IPS-18a (cell line): Measurements from ENCODE around the gene USP32.
A peak's percentile ranks its signal among the peaks of the same experiment; 100 is the strongest.
"Not testable (repeated sequence)": the region's sequence is repeated elsewhere in the genome, so short reads cannot be mapped to it uniquely, and the experiment has no call there.

ENCODE experiments used
- H3K27ac ChIP-seq: one replicate; pipeline ENCODE4 v1.5.1; 2013; ENCODE audit warnings: low read length
- H3K27me3 ChIP-seq: one replicate; pipeline ENCODE4 v1.6.1; 2013; ENCODE audit warnings: mild to moderate bottlenecking, low read length; ENCODE audit not compliant: control insufficient read depth, insufficient read depth
- H3K36me3 ChIP-seq: one replicate; pipeline ENCODE4 v1.6.1; 2013; ENCODE audit warnings: low read depth, low read length; ENCODE audit not compliant: control insufficient read depth
- H3K4me1 ChIP-seq: one replicate; pipeline ENCODE4 v1.6.1; 2013; ENCODE audit warnings: low read depth, low read length; ENCODE audit not compliant: control insufficient read depth
- H3K4me3 ChIP-seq: one replicate; pipeline ENCODE4 v1.5.1; 2013; ENCODE audit warnings: low read length
- H3K9ac ChIP-seq: one replicate; pipeline ENCODE4 v1.6.1; 2013; ENCODE audit warnings: mild to moderate bottlenecking, low read length, moderate library complexity
- H3K9me3 ChIP-seq: one replicate; pipeline ENCODE4 v1.6.1; 2013; ENCODE audit warnings: low read depth, low read length; ENCODE audit not compliant: control insufficient read depth

USP32 gene

DNA sequence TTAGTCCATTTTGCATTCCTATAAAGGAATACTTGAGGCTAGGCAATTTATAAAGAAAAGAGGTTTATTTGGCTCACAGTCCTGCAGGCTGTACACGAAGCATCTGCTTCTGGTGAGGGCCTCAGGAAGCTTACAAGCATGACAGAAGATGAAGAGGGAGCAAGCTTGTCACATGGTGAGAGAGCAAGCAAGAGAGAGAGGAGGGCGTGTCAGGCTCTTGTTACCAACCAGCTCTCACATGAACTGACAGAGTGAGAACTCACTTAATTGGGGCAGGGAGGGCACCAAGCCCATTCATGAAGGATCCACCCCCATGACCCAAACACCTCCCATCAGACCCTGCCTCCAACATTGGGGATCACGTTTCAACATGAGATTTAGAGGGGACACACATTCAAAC lies 31.9 kb upstream of the USP32 start:
- Histone ChIP-seq H3K4me3 (no peak overlapping the region), H3K27me3 (peaks cover 11% of the 10 kb centered on the region), H3K9ac (no peak overlapping the region), H3K27ac (no peak overlapping the region), H3K9me3 (no peaks in the 10 kb centered on the region), H3K4me1 (no peaks in the 10 kb centered on the region), H3K36me3 (no peaks in the 10 kb centered on the region)

DNA sequence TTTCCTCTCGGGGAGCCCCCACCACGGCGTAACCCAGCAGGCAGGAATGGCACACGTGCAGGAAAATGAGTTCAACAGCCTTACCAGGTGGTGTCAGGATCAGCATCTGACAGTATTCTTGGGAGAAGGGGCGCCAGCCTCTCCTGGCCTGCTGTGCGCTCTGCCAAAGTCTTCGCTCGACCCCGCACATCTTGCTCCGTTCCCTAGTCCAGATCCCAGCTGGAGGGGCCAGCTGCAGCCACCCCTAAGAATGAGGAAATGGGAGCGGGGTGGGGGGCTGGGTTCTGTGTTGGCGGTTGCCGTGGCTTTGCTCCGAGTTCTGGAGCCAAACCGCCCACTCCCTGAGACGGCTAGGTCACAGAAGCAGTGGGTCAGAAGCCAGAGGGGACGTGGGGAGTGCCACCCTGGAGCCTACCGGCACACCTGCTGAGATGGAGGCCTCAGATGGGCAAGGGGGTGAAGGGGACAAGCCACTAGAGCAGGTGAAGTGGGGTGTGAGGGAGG lies 30.3 kb upstream of the USP32 start, which contains the start of gene CHCT1:
Gene CHCT1, plus strand, starts transcription at position 328 of the 504 bp plus-strand sequence. Its CDS starts 104 bp downstream, at position 432.
- Histone ChIP-seq H3K9me3 (no peaks in the 10 kb centered on the region), H3K4me1 (no peaks in the 10 kb centered on the region), H3K9ac (peak within 1 kb of the TSS; percentile 24), H3K4me3 (peak within 1 kb of the TSS; percentile 60), H3K27ac (no peak within 1 kb of the TSS), H3K27me3 (peaks cover 11% of the 10 kb centered on the region), H3K36me3 (no peaks in the 10 kb centered on the region)

- peaks cover 11% of the 10 kb centered on the region for H3K27me3 ChIP-seq
- no peaks in the 10 kb centered on the region for H3K4me1 ChIP-seq
- no peak overlapping the region for H3K27ac ChIP-seq
- no peaks in the 10 kb centered on the region for H3K9me3 ChIP-seq
- H3K36me3 ChIP-seq, result no peaks in the 10 kb centered on the region
- peak overlapping the region; percentile 60 for H3K4me3 ChIP-seq
- peak overlapping the region; percentile 24 for H3K9ac ChIP-seq
Observed at GRCh38 chr17:60421273-60422161, 29.6 kb upstream of the USP32 start.

- H3K9ac ChIP-seq, H3K4me3 ChIP-seq, H3K9me3 ChIP-seq, H3K4me1 ChIP-seq, H3K36me3 ChIP-seq, H3K27ac ChIP-seq: not testable (repeated sequence)
- peaks cover 11% of the 10 kb centered on the region for H3K27me3 ChIP-seq
Observed at GRCh38 chr17:60419875-60420274, 27.9 kb upstream of the USP32 start.

- H3K4me3 ChIP-seq, H3K9me3 ChIP-seq, H3K36me3 ChIP-seq, H3K9ac ChIP-seq, H3K27ac ChIP-seq, H3K4me1 ChIP-seq: not testable (repeated sequence)
- peaks cover 11% of the 10 kb centered on the region for H3K27me3 ChIP-seq
Observed at GRCh38 chr17:60419003-60419402, 27.1 kb upstream of the USP32 start.

DNA sequence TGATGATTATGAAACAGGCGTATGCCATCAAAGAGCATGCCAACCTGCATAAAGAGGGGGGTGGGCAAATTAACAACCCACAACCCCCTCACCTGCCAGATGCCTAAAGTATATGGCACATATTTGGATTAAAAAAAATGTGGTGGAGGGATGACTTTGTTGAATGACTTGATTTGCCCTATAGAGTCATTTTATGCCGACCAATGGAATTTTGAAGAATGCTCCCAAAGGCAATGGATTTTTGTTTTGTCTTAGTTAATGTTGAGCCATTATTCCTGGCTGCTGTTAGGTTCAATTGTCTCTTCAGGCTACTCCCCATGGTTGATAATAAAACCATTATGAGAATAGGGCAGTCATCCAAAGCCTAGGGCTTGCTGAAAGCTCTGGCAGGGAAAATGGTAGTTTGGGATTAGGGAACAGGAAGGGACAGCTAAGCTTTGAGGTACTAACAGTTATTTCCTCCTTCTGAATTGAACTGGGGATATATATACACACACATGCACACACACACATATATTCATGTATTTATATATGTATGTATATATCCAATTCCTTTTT lies 24.5 kb upstream of the USP32 start:
- no peak overlapping the region for H3K9ac ChIP-seq

DNA sequence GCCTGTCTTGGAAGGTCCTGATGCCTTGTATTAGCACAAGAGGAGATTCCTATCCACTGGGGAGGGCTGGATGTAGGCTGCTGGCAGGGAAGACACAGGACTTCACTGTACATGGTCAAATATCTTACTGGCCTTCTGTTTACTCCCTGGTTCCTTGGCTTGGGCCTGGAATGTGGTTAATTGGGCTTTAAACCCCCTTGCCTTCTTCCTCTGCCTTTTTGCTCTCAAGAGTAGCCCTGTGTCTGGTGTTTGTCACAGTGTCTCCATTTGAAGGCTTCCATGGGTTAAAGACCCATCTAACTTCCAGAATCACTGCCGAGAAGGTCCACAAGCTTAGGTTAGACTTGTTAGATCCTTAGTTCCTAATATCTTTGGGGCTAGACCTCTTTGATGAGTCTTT lies 23.2 kb upstream of the USP32 start:
- H3K4me1 ChIP-seq, result no peaks in the 10 kb centered on the region
- H3K9me3 ChIP-seq, result no peaks in the 10 kb centered on the region
- no peaks in the 10 kb centered on the region for H3K27me3 ChIP-seq
- no peak overlapping the region for H3K9ac ChIP-seq
- no peaks in the 10 kb centered on the region for H3K36me3 ChIP-seq
- no peak overlapping the region for H3K27ac ChIP-seq
- no peak overlapping the region for H3K4me3 ChIP-seq

More for the DNA sequence above, 24.5 kb upstream of the USP32 start:
- no peak overlapping the region for H3K4me3 ChIP-seq
- H3K27ac ChIP-seq, result no peak overlapping the region
- H3K36me3 ChIP-seq, result no peaks in the 10 kb centered on the region
- no peaks in the 10 kb centered on the region for H3K4me1 ChIP-seq
- no peaks in the 10 kb centered on the region for H3K9me3 ChIP-seq
- no peaks in the 10 kb centered on the region for H3K27me3 ChIP-seq

DNA sequence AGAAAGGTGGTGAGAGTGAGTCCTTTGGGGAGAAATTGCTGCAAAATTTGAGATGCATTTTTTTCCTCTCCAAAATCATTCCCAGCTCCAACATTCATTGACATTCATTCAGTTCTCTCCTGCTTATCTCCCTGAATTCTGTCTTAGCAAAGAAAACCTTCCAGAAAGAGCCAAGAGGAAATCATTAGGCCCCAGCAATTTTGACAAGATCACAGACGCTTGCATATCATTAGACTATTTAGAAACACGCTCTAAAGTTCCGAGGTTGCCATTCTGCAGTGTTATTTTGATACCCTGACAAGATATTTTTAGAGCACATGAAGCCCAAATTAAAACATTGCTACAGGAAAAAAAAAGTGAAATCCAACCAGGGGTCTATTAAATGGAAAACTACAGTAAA lies 20.8 kb upstream of the USP32 start:
- H3K27ac ChIP-seq, result no peak overlapping the region
- H3K36me3 ChIP-seq, result no peaks in the 10 kb centered on the region
- no peaks in the 10 kb centered on the region for H3K27me3 ChIP-seq
- no peaks in the 10 kb centered on the region for H3K4me1 ChIP-seq
- no peaks in the 10 kb centered on the region for H3K9me3 ChIP-seq
- no peak overlapping the region for H3K4me3 ChIP-seq
- H3K9ac ChIP-seq, result no peak overlapping the region

GRCh38 chr17:60410001-60410400 lies 18.1 kb upstream of the USP32 start:
- H3K9ac ChIP-seq, result no peak overlapping the region
- no peaks in the 10 kb centered on the region for H3K27me3 ChIP-seq
- H3K36me3 ChIP-seq, result no peaks in the 10 kb centered on the region
- H3K27ac ChIP-seq, result no peak overlapping the region
- no peaks in the 10 kb centered on the region for H3K4me1 ChIP-seq
- no peaks in the 10 kb centered on the region for H3K9me3 ChIP-seq
- H3K4me3 ChIP-seq, result no peak overlapping the region

DNA sequence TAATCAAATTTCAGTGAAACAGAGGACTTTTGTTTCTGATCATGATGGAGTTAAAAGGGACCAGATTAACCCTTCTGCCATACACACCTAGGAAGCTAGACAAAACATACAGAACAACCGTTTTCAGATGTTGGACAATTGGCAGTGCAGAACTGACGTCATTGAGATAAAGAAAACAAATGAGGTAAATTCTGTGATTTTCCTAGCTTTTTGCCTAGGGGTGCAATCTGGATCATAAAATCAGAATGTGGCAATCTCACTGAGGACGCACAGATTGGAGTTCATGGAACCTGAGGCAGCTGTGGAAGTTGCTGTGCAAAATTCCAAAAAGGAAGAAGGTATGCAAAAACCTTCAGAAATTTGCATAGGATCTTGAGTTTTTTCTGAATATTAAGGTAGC lies 15.0 kb upstream of the USP32 start:
- H3K4me1 ChIP-seq, result no peaks in the 10 kb centered on the region
- no peaks in the 10 kb centered on the region for H3K9me3 ChIP-seq
- no peaks in the 10 kb centered on the region for H3K36me3 ChIP-seq
- H3K4me3 ChIP-seq, result no peak overlapping the region
- H3K27ac ChIP-seq, result no peak overlapping the region
- no peak overlapping the region for H3K9ac ChIP-seq
- no peaks in the 10 kb centered on the region for H3K27me3 ChIP-seq

- Histone ChIP-seq H3K9me3 (no peaks in the 10 kb centered on the region), H3K27ac (no peak overlapping the region), H3K4me3 (no peak overlapping the region), H3K27me3 (no peaks in the 10 kb centered on the region), H3K36me3 (no peaks in the 10 kb centered on the region), H3K4me1 (no peaks in the 10 kb centered on the region), H3K9ac (no peak overlapping the region)
Observed at GRCh38 chr17:60403962-60404361, 12.0 kb upstream of the USP32 start.

- H3K4me3 ChIP-seq, result no peak overlapping the region
- H3K4me1 ChIP-seq, result no peaks in the 10 kb centered on the region
Observed at GRCh38 chr17:60403523-60403810, 11.5 kb upstream of the USP32 start.

More at GRCh38 chr17:60403523-60403810, 11.5 kb upstream of the USP32 start:
- Histone ChIP-seq H3K9me3 (no peaks in the 10 kb centered on the region), H3K36me3 (no peaks in the 10 kb centered on the region), H3K27ac (no peak overlapping the region), H3K9ac (no peak overlapping the region), H3K27me3 (no peaks in the 10 kb centered on the region)
